HepG2 (cell line): Measurements from ENCODE around the gene FKBP8. TPM values are rescaled to one million over a fixed set of nuclear protein-coding genes. Genes with fewer than 3 reads are reported as not detected.

Experiments
- BORCS8-MEF2B ChIP-seq: sonication (generic); formaldehyde crosslinking; IDR thresholded peaks from 2 replicates; pipeline ENCODE4 v1.8.0; 2022; ENCODE audit warnings: mild to moderate bottlenecking, missing genetic modification reagents
- GLI4 ChIP-seq: sonication (generic); formaldehyde crosslinking; IDR thresholded peaks from 2 replicates; pipeline ENCODE4 v1.5.1; 2020; ENCODE audit warnings: missing genetic modification reagents, mild to moderate bottlenecking, moderate library complexity, borderline replicate concordance
- HMG20A ChIP-seq: IDR thresholded peaks from 2 replicates; pipeline ENCODE4 v1.6.1; 2016; ENCODE audit warnings: borderline replicate concordance
- HNRNPK ChIP-seq: fragments of 200-400 bp; formaldehyde crosslinking; IDR thresholded peaks from 2 replicates; pipeline ENCODE4 v1.6.1; 2018; ENCODE audit warnings: low read length, low read depth, moderate library complexity, mild to moderate bottlenecking; ENCODE audit not compliant: poor library complexity, severe bottlenecking
- KDM5A ChIP-seq: fragments of 200-600 bp; sonication (generic); IDR thresholded peaks from 2 replicates; pipeline ENCODE4 v1.7.0; 2018; ENCODE audit warnings: antibody characterized with exemption, mild to moderate bottlenecking, low read length, borderline replicate concordance
- MEIS1 ChIP-seq: sonication (generic); formaldehyde crosslinking; IDR thresholded peaks from 2 replicates; pipeline ENCODE4 v1.9.0; 2021; ENCODE audit warnings: mild to moderate bottlenecking, missing genetic modification reagents, moderate library complexity, borderline replicate concordance
- MTF1 ChIP-seq: sonication (generic); formaldehyde crosslinking; IDR thresholded peaks from 2 replicates; pipeline ENCODE4 v1.5.0; 2020; ENCODE audit warnings: missing genetic modification reagents
- PAX8 ChIP-seq: sonication (generic); formaldehyde crosslinking; IDR thresholded peaks from 2 replicates; pipeline ENCODE4 v1.8.0; 2022; ENCODE audit warnings: mild to moderate bottlenecking, missing genetic modification reagents, borderline replicate concordance
- PHF20 ChIP-seq: sonication (generic); formaldehyde crosslinking; IDR thresholded peaks from 2 replicates; pipeline ENCODE4 v1.5.0; 2020; ENCODE audit warnings: mild to moderate bottlenecking, missing genetic modification reagents
- REXO4 ChIP-seq: sonication (generic); formaldehyde crosslinking; IDR thresholded peaks from 2 replicates; pipeline ENCODE4 v1.8.0; 2022; ENCODE audit warnings: missing genetic modification reagents, mild to moderate bottlenecking, borderline replicate concordance
- RFXANK ChIP-seq: IDR thresholded peaks from 2 replicates; pipeline ENCODE4 v1.6.1; 2016
- SP4 ChIP-seq: sonication (generic); formaldehyde crosslinking; IDR thresholded peaks from 2 replicates; pipeline ENCODE4 v1.8.1; 2023; ENCODE audit warnings: mild to moderate bottlenecking, missing genetic modification reagents
- SP5 ChIP-seq: IDR thresholded peaks from 2 replicates; pipeline ENCODE4 v1.6.1; 2016; ENCODE audit warnings: low read depth, borderline replicate concordance
- WIZ ChIP-seq: sonication (generic); formaldehyde crosslinking; IDR thresholded peaks from 2 replicates; pipeline ENCODE4 v1.5.1; 2020; ENCODE audit warnings: mild to moderate bottlenecking, missing genetic modification reagents
- ZNF253 ChIP-seq: sonication (generic); formaldehyde crosslinking; IDR thresholded peaks from 2 replicates; pipeline ENCODE4 v1.8.0; 2022; ENCODE audit warnings: mild to moderate bottlenecking, missing genetic modification reagents, borderline replicate concordance
- ZNF530 ChIP-seq: sonication (generic); formaldehyde crosslinking; IDR thresholded peaks from 2 replicates; pipeline ENCODE4 v1.5.0; 2020; ENCODE audit warnings: low read depth, mild to moderate bottlenecking, missing genetic modification reagents
- ZNF605 ChIP-seq: sonication (generic); formaldehyde crosslinking; IDR thresholded peaks from 2 replicates; pipeline ENCODE4 v1.8.0; 2022; ENCODE audit warnings: mild to moderate bottlenecking, missing genetic modification reagents
- ZNF660 ChIP-seq: sonication (generic); formaldehyde crosslinking; IDR thresholded peaks from 2 replicates; pipeline ENCODE4 v1.5.1; 2020; ENCODE audit warnings: mild to moderate bottlenecking, low read depth, missing genetic modification reagents, borderline replicate concordance
- ZSCAN31 ChIP-seq: sonication (generic); formaldehyde crosslinking; IDR thresholded peaks from 2 replicates; pipeline ENCODE4 v1.5.0; 2020; ENCODE audit warnings: low read depth, mild to moderate bottlenecking, missing genetic modification reagents
- polyA plus RNA-seq, 8 experiments: library from polyadenylated mRNA; depleted of rRNA in 3 of 8; stranded (reverse) in 7 of 8; unstranded in 1 of 8; fragments of >200 nt; fragmentation: Illumina TruSeq in 4 of 8; extraction: Trizol in 4 of 8; gene quantifications; 2 replicates each; pipeline versions ENCODE4 v1.2.1 to v1.2.3, GENCODE V29; 2011 to 2016; ENCODE audit warnings: low read depth in 4 of 8, missing spikeins in 1 of 8, mixed read lengths in 1 of 8; ENCODE audit not compliant: insufficient read depth in 1 of 8
- total RNA-seq, 5 experiments: library from RNA; depleted of rRNA; stranded (reverse); fragments of >200 nt; fragmentation: Illumina TruSeq; extraction: Trizol; gene quantifications; 2 replicates each; pipeline ENCODE4 v1.2.3, GENCODE V29; 2016; ENCODE audit warnings: low read depth in 1 of 5
- TF ChIP-seq, protein P1 (sequence below): sonication (generic); formaldehyde crosslinking; IDR thresholded peaks from 2 replicates; pipeline ENCODE4 v1.4.0; 2020; ENCODE audit warnings: missing genetic modification reagents, borderline replicate concordance
- TF ChIP-seq, protein P2 (sequence below): sonication (generic); formaldehyde crosslinking; IDR thresholded peaks from 2 replicates; pipeline ENCODE4 v1.5.0; 2020; ENCODE audit warnings: mild to moderate bottlenecking, missing genetic modification reagents
- TF ChIP-seq, protein P3 (sequence below): sonication (generic); formaldehyde crosslinking; IDR thresholded peaks from 2 replicates; pipeline ENCODE4 v1.4.0; 2020; ENCODE audit warnings: missing genetic modification reagents
- TF ChIP-seq, protein P4 (sequence below): sonication (generic); formaldehyde crosslinking; IDR thresholded peaks from 2 replicates; pipeline ENCODE4 v1.4.0; 2020; ENCODE audit warnings: missing genetic modification reagents

The FKBP8 gene
- total and polyA plus RNA-seq, 2 of the 13 experiments (the other 11 are each of a cell fraction or from before 2014, with no cell fraction given): 81.7 to 93.9 TPM

DNA sequence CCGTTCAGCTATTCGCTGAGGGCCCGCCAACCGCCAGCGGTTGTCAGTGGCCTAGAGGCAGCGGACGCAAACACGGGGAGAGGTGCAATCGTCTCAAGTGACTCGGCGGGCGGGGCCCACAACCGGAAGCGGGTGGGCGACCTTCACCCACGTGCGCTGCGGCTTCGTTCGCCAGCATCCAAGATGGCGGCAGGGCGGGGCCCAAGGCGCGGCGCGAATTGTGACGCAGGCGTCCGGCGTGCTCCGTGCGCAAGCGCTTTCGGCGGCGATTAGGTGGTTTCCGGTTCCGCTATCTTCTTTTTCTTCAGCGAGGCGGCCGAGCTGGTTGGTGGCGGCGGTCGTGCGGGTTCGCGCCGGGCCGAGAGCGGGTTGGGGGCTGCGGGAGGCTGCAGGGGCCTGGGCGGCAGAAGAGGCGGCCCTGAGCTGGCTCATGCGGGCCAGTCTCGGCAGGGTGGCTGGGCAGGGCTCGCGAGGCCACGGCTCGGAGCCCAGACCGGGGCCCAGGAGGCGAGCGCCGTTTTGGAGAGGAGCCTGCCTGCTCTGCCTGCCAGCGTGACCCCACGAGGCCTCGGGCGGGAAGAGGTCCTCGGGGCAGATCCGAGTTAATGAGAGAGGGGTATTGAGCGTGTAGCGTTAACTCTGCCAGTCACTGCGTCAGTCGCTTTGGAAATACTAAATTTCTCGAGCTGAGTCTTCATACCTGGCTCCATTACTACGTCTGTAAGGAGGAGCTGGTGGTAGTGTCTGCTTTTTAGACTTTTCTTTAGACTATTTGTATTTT is 28.4 kb upstream of the FKBP8 start, which contains the start of gene UBA52 (continued):
- TF ChIP-seq, protein P1, sequence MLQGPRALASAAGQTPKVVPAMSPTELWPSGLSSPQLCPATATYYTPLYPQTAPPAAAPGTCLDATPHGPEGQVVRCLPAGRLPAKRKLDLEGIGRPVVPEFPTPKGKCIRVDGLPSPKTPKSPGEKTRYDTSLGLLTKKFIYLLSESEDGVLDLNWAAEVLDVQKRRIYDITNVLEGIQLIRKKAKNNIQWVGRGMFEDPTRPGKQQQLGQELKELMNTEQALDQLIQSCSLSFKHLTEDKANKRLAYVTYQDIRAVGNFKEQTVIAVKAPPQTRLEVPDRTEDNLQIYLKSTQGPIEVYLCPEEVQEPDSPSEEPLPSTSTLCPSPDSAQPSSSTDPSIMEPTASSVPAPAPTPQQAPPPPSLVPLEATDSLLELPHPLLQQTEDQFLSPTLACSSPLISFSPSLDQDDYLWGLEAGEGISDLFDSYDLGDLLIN: no peak
- peak; percentile 92 for TF ChIP-seq PHF20 (CRISPR knock-in tag)
- no peak for TF ChIP-seq ZNF660 (CRISPR knock-in tag)
- no peak; the same call in 1 of the 2 replicates for TF ChIP-seq PAX8 (CRISPR knock-in tag)
- no peak; the same call in 1 of the 2 replicates for TF ChIP-seq MEIS1 (CRISPR knock-in tag)
- peak; percentile 82; the same call in 1 of the 2 replicates for TF ChIP-seq GLI4
- 0 out of 2 replicates have a peak, but pooled peaks have one; percentile 46 for TF ChIP-seq ZNF253
- peak; percentile 48; the same call in 1 of the 2 replicates for TF ChIP-seq KDM5A
- TF ChIP-seq BORCS8-MEF2B: peak; percentile 80; the same call in 1 of the 2 replicates
- TF ChIP-seq HMG20A (CRISPR knock-in tag): no peak; the same call in 1 of the 2 replicates
- no peak for TF ChIP-seq REXO4 (CRISPR knock-in tag)
- peak; percentile 76; the same call in 1 of the 2 replicates for TF ChIP-seq ZSCAN31 (CRISPR knock-in tag)
- no peak for TF ChIP-seq ZNF530 (CRISPR knock-in tag)
- peak; percentile 91 for TF ChIP-seq SP5 (CRISPR knock-in tag)
- TF ChIP-seq SP4 (CRISPR knock-in tag): peak; percentile 99
- TF ChIP-seq MTF1 (CRISPR knock-in tag): no peak; the same call in 1 of the 2 replicates
- TF ChIP-seq, protein P2, sequence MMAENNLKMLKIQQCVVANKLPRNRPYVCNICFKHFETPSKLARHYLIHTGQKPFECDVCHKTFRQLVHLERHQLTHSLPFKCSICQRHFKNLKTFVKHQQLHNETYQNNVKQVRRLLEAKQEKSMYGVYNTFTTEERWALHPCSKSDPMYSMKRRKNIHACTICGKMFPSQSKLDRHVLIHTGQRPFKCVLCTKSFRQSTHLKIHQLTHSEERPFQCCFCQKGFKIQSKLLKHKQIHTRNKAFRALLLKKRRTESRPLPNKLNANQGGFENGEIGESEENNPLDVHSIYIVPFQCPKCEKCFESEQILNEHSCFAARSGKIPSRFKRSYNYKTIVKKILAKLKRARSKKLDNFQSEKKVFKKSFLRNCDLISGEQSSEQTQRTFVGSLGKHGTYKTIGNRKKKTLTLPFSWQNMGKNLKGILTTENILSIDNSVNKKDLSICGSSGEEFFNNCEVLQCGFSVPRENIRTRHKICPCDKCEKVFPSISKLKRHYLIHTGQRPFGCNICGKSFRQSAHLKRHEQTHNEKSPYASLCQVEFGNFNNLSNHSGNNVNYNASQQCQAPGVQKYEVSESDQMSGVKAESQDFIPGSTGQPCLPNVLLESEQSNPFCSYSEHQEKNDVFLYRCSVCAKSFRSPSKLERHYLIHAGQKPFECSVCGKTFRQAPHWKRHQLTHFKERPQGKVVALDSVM (CRISPR knock-in tag): peak; percentile 42; the same call in 1 of the 2 replicates
- TF ChIP-seq, protein P3, sequence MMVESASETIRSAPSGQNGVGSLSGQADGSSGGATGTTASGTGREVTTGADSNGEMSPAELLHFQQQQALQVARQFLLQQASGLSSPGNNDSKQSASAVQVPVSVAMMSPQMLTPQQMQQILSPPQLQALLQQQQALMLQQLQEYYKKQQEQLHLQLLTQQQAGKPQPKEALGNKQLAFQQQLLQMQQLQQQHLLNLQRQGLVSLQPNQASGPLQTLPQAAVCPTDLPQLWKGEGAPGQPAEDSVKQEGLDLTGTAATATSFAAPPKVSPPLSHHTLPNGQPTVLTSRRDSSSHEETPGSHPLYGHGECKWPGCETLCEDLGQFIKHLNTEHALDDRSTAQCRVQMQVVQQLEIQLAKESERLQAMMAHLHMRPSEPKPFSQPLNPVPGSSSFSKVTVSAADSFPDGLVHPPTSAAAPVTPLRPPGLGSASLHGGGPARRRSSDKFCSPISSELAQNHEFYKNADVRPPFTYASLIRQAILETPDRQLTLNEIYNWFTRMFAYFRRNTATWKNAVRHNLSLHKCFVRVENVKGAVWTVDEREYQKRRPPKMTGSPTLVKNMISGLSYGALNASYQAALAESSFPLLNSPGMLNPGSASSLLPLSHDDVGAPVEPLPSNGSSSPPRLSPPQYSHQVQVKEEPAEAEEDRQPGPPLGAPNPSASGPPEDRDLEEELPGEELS (CRISPR knock-in tag): peak; percentile 69
- TF ChIP-seq HNRNPK: peak; percentile 34
- TF ChIP-seq ZNF605 (CRISPR knock-in tag): peak; percentile 81; the same call in 1 of the 2 replicates
- TF ChIP-seq, protein P4, sequence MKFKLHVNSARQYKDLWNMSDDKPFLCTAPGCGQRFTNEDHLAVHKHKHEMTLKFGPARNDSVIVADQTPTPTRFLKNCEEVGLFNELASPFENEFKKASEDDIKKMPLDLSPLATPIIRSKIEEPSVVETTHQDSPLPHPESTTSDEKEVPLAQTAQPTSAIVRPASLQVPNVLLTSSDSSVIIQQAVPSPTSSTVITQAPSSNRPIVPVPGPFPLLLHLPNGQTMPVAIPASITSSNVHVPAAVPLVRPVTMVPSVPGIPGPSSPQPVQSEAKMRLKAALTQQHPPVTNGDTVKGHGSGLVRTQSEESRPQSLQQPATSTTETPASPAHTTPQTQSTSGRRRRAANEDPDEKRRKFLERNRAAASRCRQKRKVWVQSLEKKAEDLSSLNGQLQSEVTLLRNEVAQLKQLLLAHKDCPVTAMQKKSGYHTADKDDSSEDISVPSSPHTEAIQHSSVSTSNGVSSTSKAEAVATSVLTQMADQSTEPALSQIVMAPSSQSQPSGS (CRISPR knock-in tag): peak; percentile 87
- TF ChIP-seq RFXANK: peak; percentile 85; the same call in 1 of the 2 replicates
- TF ChIP-seq WIZ (CRISPR knock-in tag): no peak
